Caco-2 (cell line): ENCODE results near the gene KDM4C. TPM values are rescaled to one million over a fixed set of nuclear protein-coding genes. Genes with fewer than 3 reads are reported as not detected.

Experiments used
- BruUV-seq: library from RNA; stranded (reverse); fragments of 400-500 nt; replicated peaks from 2 replicates; lab custom pipeline; 2021; lab: Mats Ljungman, UMichigan
- CTCF ChIA-PET: fragments of 300-600 bp; sonication (Branson Sonifier 250); formaldehyde crosslinking; loops from one replicate; lab custom pipeline; 2022; ENCODE audit warnings: antibody characterized with exemption; lab: Charles Lee
- POLR2A ChIA-PET: fragments of 300-600 bp; sonication (Branson Sonifier 250); formaldehyde crosslinking; loops from one replicate; lab custom pipeline; 2022; ENCODE audit warnings: antibody characterized with exemption; lab: Charles Lee
- DNase-seq, 2 experiments: peaks; one replicate each; pipeline versions ENCODE4 v3.0.0 to v3.0.0-alpha.2; 2020 to 2022
- H3K27me3 ChIP-seq: replicated peaks from 2 replicates; pipeline ENCODE4 v1.6.0; 2011; ENCODE audit warnings: low read length; ENCODE audit not compliant: control insufficient read depth, insufficient read depth
- H3K36me3 ChIP-seq: 2 replicates; pipeline ENCODE4 v1.5.1; 2011; ENCODE audit warnings: low read length; ENCODE audit not compliant: control insufficient read depth, insufficient read depth
- H3K4me1 ChIP-seq: fragments of 250-450 bp; sonication (Bioruptor Pico); 2 replicates; pipeline ENCODE4 v1.5.1; 2020; ENCODE audit warnings: mild to moderate bottlenecking
- H3K4me3 ChIP-seq: 2 replicates; pipeline ENCODE4 v1.5.1; 2011; ENCODE audit warnings: low read depth, mild to moderate bottlenecking, control low read depth, low read length
- H3K9me3 ChIP-seq: fragments of 250-450 bp; sonication (Bioruptor Pico); 2 replicates; pipeline ENCODE4 v1.5.1; 2020; ENCODE audit warnings: mild to moderate bottlenecking, moderate library complexity
- H3K27ac Mint-ChIP-seq: one replicate; pipeline ENCODE4 v1.8.0; 2022; ENCODE audit warnings: mixed read lengths; ENCODE audit not compliant: unreplicated experiment
- H3K27me3 Mint-ChIP-seq: one replicate; pipeline ENCODE4 v1.8.0; 2022; ENCODE audit warnings: mixed read lengths; ENCODE audit not compliant: insufficient read depth, unreplicated experiment
- H3K36me3 Mint-ChIP-seq: one replicate; pipeline ENCODE4 v1.8.0; 2022; ENCODE audit warnings: mild to moderate bottlenecking, mixed read lengths; ENCODE audit not compliant: insufficient read depth, unreplicated experiment
- H3K4me1 Mint-ChIP-seq: one replicate; pipeline ENCODE4 v1.8.0; 2022; ENCODE audit warnings: low read depth, mixed read lengths; ENCODE audit not compliant: unreplicated experiment
- H3K4me3 Mint-ChIP-seq: one replicate; pipeline ENCODE4 v1.8.0; 2022; ENCODE audit warnings: mild to moderate bottlenecking, moderate library complexity, mixed read lengths; ENCODE audit not compliant: unreplicated experiment
- H3K9me3 Mint-ChIP-seq: one replicate; pipeline ENCODE4 v1.8.0; 2022; ENCODE audit warnings: mixed read lengths; ENCODE audit not compliant: unreplicated experiment
- CTCF ChIP-seq, 2 experiments: fragments of 200-600 bp in 1 of 2; IDR thresholded peaks; 1 replicate in 1 of 2; 2 replicates in 1 of 2; pipeline versions ENCODE4 v1.5.1 to v1.8.0; 2011 to 2022; ENCODE audit warnings: antibody characterized with exemption in 1 of 2, control low read depth in 1 of 2, inconsistent platforms in 1 of 2, low read depth in 1 of 2, low read length in 1 of 2, mild to moderate bottlenecking in 1 of 2, moderate library complexity in 1 of 2; ENCODE audit not compliant: insufficient read depth in 1 of 2, severe bottlenecking in 1 of 2, unreplicated experiment in 1 of 2
- intact Hi-C: fragments of 100-400 bp; cut with micrococcal nuclease; formaldehyde crosslinking; loops from one replicate; pipeline ENCODE4 v1.10.0; 2022; ENCODE audit not compliant: unreplicated experiment
- total RNA-seq: library from RNA; stranded (reverse); gene quantifications from 2 replicates; pipeline ENCODE4 v1.2.3, GENCODE V29; 2022

KDM4C gene
- total RNA-seq, 1 experiment from 2014 or later: 40.3 TPM

DNA sequence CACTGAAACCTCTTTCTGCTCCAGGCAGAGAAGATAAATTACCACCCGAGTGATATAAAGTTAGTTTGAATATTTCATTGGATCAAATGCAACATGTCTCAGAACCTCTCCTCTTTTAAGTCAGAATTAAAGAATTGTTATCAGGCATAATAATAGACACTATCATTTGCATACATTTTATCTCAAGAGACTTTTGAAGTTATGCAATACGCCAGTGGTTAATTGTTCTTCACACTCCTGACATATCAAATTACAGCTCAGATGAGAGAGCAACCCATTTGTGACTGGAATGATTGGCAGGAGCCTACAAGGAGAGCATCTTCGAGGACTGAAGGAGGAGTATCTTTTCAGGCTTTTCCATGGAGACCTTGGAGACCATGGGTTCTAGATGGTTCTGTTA, 452.2 kb downstream of the KDM4C start:
- Histone ChIP-seq H3K9me3 (no peaks in the 10 kb centered on the region), H3K27me3 (no peaks in the 10 kb centered on the region), H3K4me1 (no peaks in the 10 kb centered on the region), H3K36me3 (no peaks in the 10 kb centered on the region), H3K4me3 (no peak overlapping the region)
- DNase-seq: no peak
- no TSS peak for BruUV-seq
- ChIA-PET POLR2A (no interaction called here), CTCF (no interaction called here)
- no peak overlapping the region for H3K4me3 Mint-ChIP-seq
- H3K27me3 Mint-ChIP-seq: peaks cover 9% of the 10 kb centered on the region
- H3K27ac Mint-ChIP-seq: no peak overlapping the region
- TF ChIP-seq CTCF (IDR thresholded peaks at IDR 0.05; ENCODE audit: insufficient read depth in 1 of 2, low read depth in 1 of 2, low read length in 1 of 2, severe bottlenecking in 1 of 2, unreplicated experiment in 1 of 2): no peak
- no peaks in the 10 kb centered on the region for H3K4me1 Mint-ChIP-seq
- H3K36me3 Mint-ChIP-seq: no peaks in the 10 kb centered on the region
- intact Hi-C loops: no loop called here
- H3K9me3 Mint-ChIP-seq: no peaks in the 10 kb centered on the region

- BruUV-seq: no TSS peak
- Mint-ChIP-seq H3K36me3 (no peaks in the 10 kb centered on the region), H3K9me3 (no peaks in the 10 kb centered on the region), H3K4me3 (no peak overlapping the region), H3K4me1 (no peaks in the 10 kb centered on the region), H3K27ac (no peak overlapping the region), H3K27me3 (peaks cover 9% of the 10 kb centered on the region)
- DNase-seq: no peak
- Histone ChIP-seq H3K4me3 (no peak overlapping the region), H3K9me3 (no peaks in the 10 kb centered on the region), H3K36me3 (no peaks in the 10 kb centered on the region), H3K4me1 (no peaks in the 10 kb centered on the region), H3K27me3 (no peaks in the 10 kb centered on the region)
- TF ChIP-seq CTCF (IDR thresholded peaks at IDR 0.05; ENCODE audit: insufficient read depth in 1 of 2, low read depth in 1 of 2, low read length in 1 of 2, severe bottlenecking in 1 of 2, unreplicated experiment in 1 of 2): no peak
- POLR2A ChIA-PET: no interaction called here
- CTCF ChIA-PET: interaction anchor here (0.5 kb wide), 1 partner anchor 247 kb away, joined by 4 read pairs; no protein-coding TSS in a partner anchor
- intact Hi-C loops: no loop called here
Observed at GRCh38 chr9:7210854-7211637, 453.3 kb downstream of the KDM4C start.

DNA sequence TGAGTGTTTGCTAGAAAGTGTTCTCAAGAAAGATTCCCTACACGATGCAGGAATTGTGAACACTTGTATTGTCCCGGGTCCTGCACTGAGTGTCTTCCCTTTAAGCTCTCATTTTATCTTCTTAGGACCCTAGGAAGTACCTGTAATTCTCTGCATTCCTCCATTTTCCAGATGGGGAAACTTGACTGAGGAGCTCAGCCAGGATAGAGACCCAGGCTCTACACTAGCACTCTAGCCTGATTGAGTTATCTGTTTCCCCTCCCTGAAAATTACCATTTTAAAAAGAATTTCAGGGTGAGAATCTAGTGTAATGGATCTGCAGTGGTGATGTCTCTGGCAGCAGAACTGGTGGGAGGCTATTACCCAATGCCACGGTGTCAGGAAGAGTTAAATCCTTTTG, 453.9 kb downstream of the KDM4C start:
- no peak for TF ChIP-seq CTCF (IDR thresholded peaks at IDR 0.05; ENCODE audit: insufficient read depth in 1 of 2, low read depth in 1 of 2, low read length in 1 of 2, severe bottlenecking in 1 of 2, unreplicated experiment in 1 of 2)
- Mint-ChIP-seq H3K27me3 (peaks cover 9% of the 10 kb centered on the region), H3K9me3 (no peaks in the 10 kb centered on the region), H3K4me3 (no peak overlapping the region), H3K4me1 (no peaks in the 10 kb centered on the region), H3K27ac (no peak overlapping the region), H3K36me3 (no peaks in the 10 kb centered on the region)
- no peak for DNase-seq
- H3K9me3 ChIP-seq: no peaks in the 10 kb centered on the region
- ChIA-PET CTCF (interaction anchor here (0.5 kb wide), 1 partner anchor 247 kb away, joined by 4 read pairs; no protein-coding TSS in a partner anchor), POLR2A (no interaction called here)
- BruUV-seq: no TSS peak
- no peaks in the 10 kb centered on the region for H3K27me3 ChIP-seq
- no peak overlapping the region for H3K4me3 ChIP-seq
- no peaks in the 10 kb centered on the region for H3K36me3 ChIP-seq
- intact Hi-C loops: no loop called here
- no peaks in the 10 kb centered on the region for H3K4me1 ChIP-seq
